NB4 (cell line): ENCODE results near the gene RWDD3.

ENCODE experiments used
- CTCF ChIP-seq: IDR thresholded peaks from one replicate; pipeline ENCODE4 v1.5.1; 2012; ENCODE audit warnings: low read depth, low read length
- MYC ChIP-seq: IDR thresholded peaks from 2 replicates; pipeline ENCODE4 v1.6.1; 2011; ENCODE audit warnings: low read depth, low read length
- POLR2A ChIP-seq: IDR thresholded peaks from 2 replicates; pipeline ENCODE4 v1.6.1; 2011; ENCODE audit warnings: mild to moderate bottlenecking; ENCODE audit not compliant: insufficient read length; ENCODE audit errors: extremely low read depth
- TF ChIP-seq, protein P1 (sequence below): IDR thresholded peaks from 2 replicates; pipeline ENCODE4 v1.6.1; 2011; ENCODE audit warnings: low read depth, low read length

- TF ChIP-seq CTCF: no peak
- no peak for TF ChIP-seq POLR2A
- TF ChIP-seq, protein P1, sequence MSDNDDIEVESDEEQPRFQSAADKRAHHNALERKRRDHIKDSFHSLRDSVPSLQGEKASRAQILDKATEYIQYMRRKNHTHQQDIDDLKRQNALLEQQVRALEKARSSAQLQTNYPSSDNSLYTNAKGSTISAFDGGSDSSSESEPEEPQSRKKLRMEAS: no peak
- no peak for TF ChIP-seq MYC
Measured at GRCh38 chr1:95230256-95230655, 3.8 kb upstream of the RWDD3 start.
